B cell (primary cell): ENCODE results near the gene TMPRSS7. TPM values are rescaled to one million over a fixed set of nuclear protein-coding genes. Genes with fewer than 3 reads are reported as not detected.

Experiments used
- ATAC-seq: fragments of 200-7000 bp; cut with Tn5 transposase; one replicate; pipeline ENCODE4 v1.10.0; 2021; ENCODE audit warnings: low read depth, mild to moderate bottlenecking, moderate number of reproducible peaks, moderate library complexity
- CTCF ChIA-PET: fragments of 350-600 bp; sonication (Branson Sonifier 250); formaldehyde crosslinking; loops from one replicate; lab custom pipeline; 2021; ENCODE audit warnings: antibody characterized with exemption, inconsistent platforms; lab: Charles Lee
- POLR2A ChIA-PET: fragments of 350-600 bp; sonication (Branson Sonifier 250); formaldehyde crosslinking; loops from one replicate; lab custom pipeline; 2021; ENCODE audit warnings: antibody characterized with exemption; lab: Charles Lee
- DNase-seq: peaks from one replicate; pipeline ENCODE4 v3.0.0; 2013
- H2AFZ ChIP-seq: 2 replicates; pipeline ENCODE4 v1.6.1; 2012; ENCODE audit warnings: mild to moderate bottlenecking, low read depth, low read length; ENCODE audit not compliant: insufficient read depth, poor library complexity, severe bottlenecking
- H3K27ac ChIP-seq, 2 donors: 1 replicate in 1 of 2; 2 replicates in 1 of 2; pipeline ENCODE4 v1.5.1; 2012 to 2013; ENCODE audit warnings: low read length in 2 of 2, mild to moderate bottlenecking in 2 of 2, moderate library complexity in 1 of 2
- H3K27me3 ChIP-seq, 4 experiments: fragments of 200-600 bp in 1 of 4; sonication (generic) in 1 of 4; replicated peaks in 1 of 4; 1 replicate in 2 of 4; 2 replicates in 2 of 4; pipeline versions ENCODE4 v1.6.1 to v1.7.0; 2013 to 2016; ENCODE audit warnings: low read length in 3 of 4, mild to moderate bottlenecking in 2 of 4, mixed read lengths in 1 of 4, moderate library complexity in 1 of 4; ENCODE audit not compliant: insufficient read depth in 4 of 4, control insufficient read depth in 3 of 4; ENCODE audit errors: control extremely low read depth in 1 of 4
- H3K36me3 ChIP-seq, 2 experiments: replicated peaks in 1 of 2; 1 replicate in 1 of 2; 2 replicates in 1 of 2; pipeline versions ENCODE4 v1.6.1 to v1.7.1; 2013; ENCODE audit warnings: low read length in 1 of 2; ENCODE audit not compliant: insufficient read depth in 2 of 2, control insufficient read depth in 1 of 2; ENCODE audit errors: control extremely low read depth in 1 of 2, extremely low read depth in 1 of 2
- H3K4me1 ChIP-seq, 2 donors: fragments of 200-600 bp in 1 of 2; sonication (generic) in 1 of 2; 1 replicate in 1 of 2; 2 replicates in 1 of 2; pipeline versions ENCODE4 v1.5.1 to v1.6.1; 2013 to 2017; ENCODE audit warnings: low read length in 2 of 2; ENCODE audit not compliant: control insufficient read depth in 2 of 2, insufficient read depth in 2 of 2
- H3K4me2 ChIP-seq: replicated peaks from 2 replicates; pipeline ENCODE3; 2012; ENCODE audit warnings: mild to moderate bottlenecking, low read depth, low read length; ENCODE audit not compliant: poor library complexity, severe bottlenecking
- H3K4me3 ChIP-seq, 5 experiments: fragments of 200-600 bp in 1 of 5; sonication (generic) in 1 of 5; 1 replicate in 3 of 5; 2 replicates in 2 of 5; pipeline versions ENCODE4 v1.5.1 to v1.7.0; 2011 to 2016; ENCODE audit warnings: low read length in 4 of 5, mild to moderate bottlenecking in 4 of 5, low read depth in 2 of 5, control low read depth in 1 of 5, moderate library complexity in 1 of 5; ENCODE audit not compliant: insufficient read depth in 1 of 5; ENCODE audit errors: control extremely low read depth in 1 of 5, extremely low read depth in 1 of 5
- H3K79me2 ChIP-seq: fragments of 200-600 bp; sonication (generic); one replicate; pipeline ENCODE4 v1.6.0; 2016; ENCODE audit warnings: low read length; ENCODE audit not compliant: control insufficient read depth, insufficient read depth
- H3K9ac ChIP-seq: fragments of 200-600 bp; sonication (generic); 2 replicates; pipeline ENCODE4 v1.6.1; 2017; ENCODE audit warnings: mild to moderate bottlenecking, low read length, moderate library complexity
- H3K9me3 ChIP-seq, 3 donors: one replicate each; pipeline versions ENCODE4 v1.6.1 to v1.7.1; 2013; ENCODE audit warnings: low read length in 2 of 3; ENCODE audit not compliant: control insufficient read depth in 2 of 3, insufficient read depth in 1 of 3; ENCODE audit errors: control extremely low read depth in 1 of 3
- H4K20me1 ChIP-seq: 2 replicates; pipeline ENCODE4 v1.6.0; 2012; ENCODE audit warnings: mild to moderate bottlenecking, low read length; ENCODE audit not compliant: insufficient read depth, control insufficient read depth, poor library complexity, severe bottlenecking
- H3K27ac Mint-ChIP-seq: one replicate; pipeline ENCODE4 v1.8.0; 2021; ENCODE audit warnings: mixed read lengths
- H3K27me3 Mint-ChIP-seq: one replicate; pipeline ENCODE4 v1.8.0; 2021; ENCODE audit warnings: mixed read lengths
- H3K4me1 Mint-ChIP-seq: one replicate; pipeline ENCODE4 v1.8.0; 2021; ENCODE audit warnings: mixed read lengths
- H3K4me3 Mint-ChIP-seq: one replicate; pipeline ENCODE4 v1.8.0; 2021; ENCODE audit warnings: mixed read lengths
- H3K9me3 Mint-ChIP-seq: one replicate; pipeline ENCODE4 v1.8.0; 2022; ENCODE audit warnings: mixed read lengths; ENCODE audit not compliant: insufficient read depth
- EZH2 ChIP-seq: IDR thresholded peaks from 2 replicates; pipeline ENCODE4 v1.6.1; 2012; ENCODE audit warnings: borderline replicate concordance, low read depth, mild to moderate bottlenecking, moderate library complexity, low read length; ENCODE audit not compliant: insufficient read depth, poor library complexity, severe bottlenecking
- WGBS: methylation state at CpG from one replicate; pipeline ENCODE4 v1.1.5; 2013; ENCODE audit warnings: missing lambda C conversion rate; ENCODE audit not compliant: insufficient coverage; 5-methylcytosine and 5-hydroxymethylcytosine counted together
- intact Hi-C: fragments of 100-400 bp; cut with micrococcal nuclease; formaldehyde crosslinking; loops from one replicate; pipeline ENCODE4 v1.10.0; 2022
- polyA plus RNA-seq: library from polyadenylated mRNA; depleted of rRNA; stranded (reverse); fragments of >200 nt; gene quantifications from 2 replicates; pipeline ENCODE4 v1.2.3, GENCODE V29; 2012
- total RNA-seq, 2 donors: library from RNA; stranded (reverse); fragments of 120-200 nt in 1 of 2; gene quantifications; 1 replicate in 1 of 2; 2 replicates in 1 of 2; pipeline versions ENCODE4 v1.2.3 to v1.2.4, GENCODE V29; 2013 to 2022
- TF ChIP-seq, protein P1 (sequence below): fragments of 200-600 bp; IDR thresholded peaks from one replicate; pipeline ENCODE4 v1.8.0; 2022; ENCODE audit warnings: antibody characterized with exemption, mild to moderate bottlenecking

Gene TMPRSS7
- total and polyA plus RNA-seq, 2 donors (not counting 1 experiment from before 2014, with no cell fraction given), result not detected

GRCh38 chr3:112013058-112013783 lies 21.3 kb upstream of the TMPRSS7 start:
- H3K27ac Mint-ChIP-seq, result no peak overlapping the region
- Histone ChIP-seq H3K27ac (no peak overlapping the region), H3K4me3 (no peak overlapping the region), H3K36me3 (no peaks in the 10 kb centered on the region), H3K4me1 (peaks cover 0 to 3% of the 10 kb centered on the region in 2 donors), H2AFZ (peak overlapping the region; percentile 53), H3K4me2 (peak overlapping the region; percentile 26), H3K27me3 (no peaks in the 10 kb centered on the region), H3K9ac (no peak overlapping the region), H3K9me3 (no peaks in the 10 kb centered on the region), H3K79me2 (no peaks in the 10 kb centered on the region), H4K20me1 (no peaks in the 10 kb centered on the region)
- H3K4me1 Mint-ChIP-seq, result peaks cover 9% of the 10 kb centered on the region
- TF ChIP-seq, protein P1, sequence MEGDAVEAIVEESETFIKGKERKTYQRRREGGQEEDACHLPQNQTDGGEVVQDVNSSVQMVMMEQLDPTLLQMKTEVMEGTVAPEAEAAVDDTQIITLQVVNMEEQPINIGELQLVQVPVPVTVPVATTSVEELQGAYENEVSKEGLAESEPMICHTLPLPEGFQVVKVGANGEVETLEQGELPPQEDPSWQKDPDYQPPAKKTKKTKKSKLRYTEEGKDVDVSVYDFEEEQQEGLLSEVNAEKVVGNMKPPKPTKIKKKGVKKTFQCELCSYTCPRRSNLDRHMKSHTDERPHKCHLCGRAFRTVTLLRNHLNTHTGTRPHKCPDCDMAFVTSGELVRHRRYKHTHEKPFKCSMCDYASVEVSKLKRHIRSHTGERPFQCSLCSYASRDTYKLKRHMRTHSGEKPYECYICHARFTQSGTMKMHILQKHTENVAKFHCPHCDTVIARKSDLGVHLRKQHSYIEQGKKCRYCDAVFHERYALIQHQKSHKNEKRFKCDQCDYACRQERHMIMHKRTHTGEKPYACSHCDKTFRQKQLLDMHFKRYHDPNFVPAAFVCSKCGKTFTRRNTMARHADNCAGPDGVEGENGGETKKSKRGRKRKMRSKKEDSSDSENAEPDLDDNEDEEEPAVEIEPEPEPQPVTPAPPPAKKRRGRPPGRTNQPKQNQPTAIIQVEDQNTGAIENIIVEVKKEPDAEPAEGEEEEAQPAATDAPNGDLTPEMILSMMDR, result peak; percentile 81
- no peak for TF ChIP-seq EZH2
- no peak overlapping the region for H3K4me3 Mint-ChIP-seq
- DNase-seq, result peak; percentile 66
- intact Hi-C loops, result loop anchor here (1.0 kb wide), 2 partner anchors 24 to 296 kb away; no protein-coding TSS in a partner anchor
- WGBS, result 53% methylated on average over 15 of the region's 19 CpGs
- ChIA-PET POLR2A (no interaction called here), CTCF (interaction anchor here (0.6 to 6.2 kb wide), 40 partner anchors 8 to 465 kb away, joined by 3 to 117 read pairs (median 4); partner anchors contain the start of genes ABHD10, TAGLN3 and TMPRSS7)
- ATAC-seq, result peak; percentile 77
- no peaks in the 10 kb centered on the region for H3K9me3 Mint-ChIP-seq
- no peaks in the 10 kb centered on the region for H3K27me3 Mint-ChIP-seq

GRCh38 chr3:112013784-112014143 lies 20.8 kb upstream of the TMPRSS7 start:
- Histone ChIP-seq H3K36me3 (no peaks in the 10 kb centered on the region), H3K27me3 (no peaks in the 10 kb centered on the region), H3K9ac (no peak overlapping the region), H2AFZ (peak overlapping the region; percentile 53), H3K4me3 (no peak overlapping the region), H4K20me1 (no peaks in the 10 kb centered on the region), H3K79me2 (no peaks in the 10 kb centered on the region), H3K27ac (no peak overlapping the region), H3K9me3 (no peaks in the 10 kb centered on the region), H3K4me2 (no peak overlapping the region), H3K4me1 (peaks cover 0 to 3% of the 10 kb centered on the region in 2 donors)
- Mint-ChIP-seq H3K27ac (no peak overlapping the region), H3K4me3 (no peak overlapping the region), H3K9me3 (no peaks in the 10 kb centered on the region), H3K27me3 (no peaks in the 10 kb centered on the region), H3K4me1 (peaks cover 9% of the 10 kb centered on the region)
- ChIA-PET POLR2A (no interaction called here), CTCF (interaction anchor here (0.6 to 6.2 kb wide), 34 partner anchors 9 to 466 kb away, joined by 3 to 117 read pairs (median 4); partner anchors contain the start of genes ABHD10 and TAGLN3)
- DNase-seq (no peak), ATAC-seq (peak; percentile 24)
- 81% methylated on average over 5 of the region's 5 CpGs for WGBS
- intact Hi-C loops, result loop anchor here (1.0 kb wide), 2 partner anchors 24 to 296 kb away; no protein-coding TSS in a partner anchor
- TF ChIP-seq, protein P1, result peak; percentile 51
- TF ChIP-seq EZH2, result no peak
